GM08714 (cell line): ENCODE measurements around the gene CDKN2C.
"Not testable (repeated sequence)": the region's sequence is repeated elsewhere in the genome, so short reads cannot be mapped to it uniquely, and the experiment has no call there.

ENCODE experiments used
- H3K4me3 ChIP-seq: fragments of 200-500 bp; sonication (Bioruptor generic); 2 replicates; pipeline ENCODE4 v1.5.1; 2014; ENCODE audit warnings: mild to moderate bottlenecking, low read length, inconsistent platforms
- ZNF274 ChIP-seq: IDR thresholded peaks from 2 replicates; pipeline ENCODE4 v1.6.1; 2012; ENCODE audit warnings: mild to moderate bottlenecking, low read depth, low read length

Gene CDKN2C

GRCh38 chr1:50949286-50949982, 20.6 kb upstream of the CDKN2C start:
- H3K4me3 ChIP-seq, result no peak overlapping the region
- TF ChIP-seq ZNF274, result no peak

- TF ChIP-seq ZNF274, result no peak
Observed at GRCh38 chr1:50950396-50950795, 19.6 kb upstream of the CDKN2C start.

GRCh38 chr1:50952566-50952965, 17.5 kb upstream of the CDKN2C start:
- H3K4me3 ChIP-seq, result not testable (repeated sequence)

More at GRCh38 chr1:50950396-50950795, 19.6 kb upstream of the CDKN2C start:
- no peak overlapping the region for H3K4me3 ChIP-seq

DNA sequence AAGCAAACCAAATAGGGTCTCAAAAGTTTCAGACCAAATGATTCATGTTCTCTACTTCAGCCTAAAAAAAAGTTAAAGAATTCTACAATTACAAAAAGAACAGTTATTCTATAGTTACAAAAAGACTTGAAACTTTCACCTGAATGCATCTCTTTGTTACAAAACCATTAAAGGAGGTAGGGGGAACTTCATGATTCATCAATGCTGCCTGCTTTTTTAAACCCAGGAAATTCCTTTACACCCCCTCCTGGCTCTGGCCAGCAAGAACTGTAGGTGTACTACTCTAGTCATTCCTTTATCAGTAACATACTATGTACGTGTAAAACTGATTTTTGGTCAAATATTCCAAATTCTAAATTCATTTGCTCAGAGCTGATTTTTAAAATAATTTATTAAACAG, 14.9 kb upstream of the CDKN2C start:
- no peak overlapping the region for H3K4me3 ChIP-seq
- no peak for TF ChIP-seq ZNF274

GRCh38 chr1:50959303-50959912, 10.6 kb upstream of the CDKN2C start:
- TF ChIP-seq ZNF274, result no peak
- peak overlapping the region; percentile 91 for H3K4me3 ChIP-seq

GRCh38 chr1:50959913-50960844, 9.9 kb upstream of the CDKN2C start, which contains the start of gene FAF1:
Gene FAF1 (minus strand): TSS chr1:50960267. CDS start chr1:50959811, 456 bp downstream.
- H3K4me3 ChIP-seq, result peak within 1 kb of the TSS; percentile 91
- TF ChIP-seq ZNF274, result no peak

GRCh38 chr1:50964863-50965262, 5.2 kb upstream of the CDKN2C start:
- H3K4me3 ChIP-seq, result no peak overlapping the region
- no peak for TF ChIP-seq ZNF274

GRCh38 chr1:50966991-50967390, 3.1 kb upstream of the CDKN2C start:
- no peak overlapping the region for H3K4me3 ChIP-seq
- TF ChIP-seq ZNF274, result no peak

DNA sequence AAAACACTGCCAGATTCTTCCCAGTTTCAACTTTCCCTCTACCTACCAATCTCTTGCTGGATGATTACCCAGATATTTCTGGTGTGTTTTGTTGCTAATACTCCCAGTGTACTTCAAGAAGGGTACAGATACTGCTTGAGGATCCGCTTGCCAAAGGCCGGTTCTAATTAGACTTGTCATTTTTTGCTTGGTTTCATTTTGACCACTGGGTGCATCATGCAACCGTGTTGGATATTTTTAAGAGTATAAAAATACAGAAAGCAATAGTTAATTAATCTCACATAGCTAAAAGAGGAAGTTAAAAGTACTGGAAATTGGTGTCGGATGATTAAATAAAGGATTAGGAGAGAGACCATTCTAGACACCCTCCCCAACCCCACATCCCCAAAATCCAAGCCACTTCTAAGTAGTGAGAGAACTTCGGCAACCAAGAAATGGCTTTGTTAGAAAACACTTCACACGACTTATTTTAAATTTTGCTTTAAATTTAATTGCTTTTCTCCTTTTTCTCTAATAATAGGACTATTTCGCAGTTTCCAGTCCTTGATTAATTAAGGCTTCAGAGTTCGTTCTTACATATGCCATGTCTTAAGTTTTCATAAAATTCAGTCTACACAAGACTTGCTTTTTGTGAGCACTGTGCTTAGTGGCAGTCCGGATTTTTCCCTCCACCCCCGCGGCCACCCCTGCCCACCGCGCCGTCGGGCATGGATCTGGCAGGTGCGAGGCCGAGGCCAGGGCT, 2.5 kb upstream of the CDKN2C start:
- TF ChIP-seq ZNF274, result no peak
- H3K4me3 ChIP-seq, result peak overlapping the region; percentile 93

DNA sequence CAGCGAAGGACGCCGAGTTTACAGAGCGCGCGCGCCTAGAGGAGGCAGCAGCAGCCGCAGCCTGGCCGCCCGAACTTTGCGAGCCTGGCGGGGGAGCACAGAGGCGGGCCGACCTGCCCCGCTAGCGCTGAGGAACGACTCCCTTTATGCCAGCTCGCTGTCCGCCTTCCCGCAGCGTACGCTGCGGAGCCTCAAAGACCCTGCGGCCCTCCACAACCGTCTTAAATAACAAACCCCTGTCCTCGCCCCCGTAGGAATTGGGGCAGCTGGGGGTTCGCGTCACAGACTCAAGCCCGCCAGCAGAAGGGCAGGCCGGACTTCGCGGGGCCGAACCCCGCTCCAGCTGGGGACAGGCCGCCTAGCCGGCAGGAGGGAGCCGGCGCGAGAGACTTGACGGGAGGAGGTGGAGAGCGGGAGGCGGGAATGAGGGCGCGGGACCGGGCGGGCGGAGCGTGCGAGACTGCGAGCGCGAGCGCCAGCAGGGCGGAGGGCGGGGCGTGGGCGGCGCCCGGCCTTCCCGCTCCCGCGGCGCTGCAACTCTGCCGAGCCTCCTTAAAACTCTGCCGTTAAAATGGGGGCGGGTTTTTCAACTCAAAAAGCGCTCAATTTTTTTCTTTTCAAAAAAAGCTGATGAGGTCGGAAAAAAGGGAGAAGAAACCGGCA, 1.8 kb upstream of the CDKN2C start:
- H3K4me3 ChIP-seq, result peak overlapping the region; percentile 93
- no peak for TF ChIP-seq ZNF274

- no peak for TF ChIP-seq ZNF274
- H3K4me3 ChIP-seq, result peak overlapping the region; percentile 93
Observed at GRCh38 chr1:50968821-50969610, 1.0 kb upstream of the CDKN2C start.

DNA sequence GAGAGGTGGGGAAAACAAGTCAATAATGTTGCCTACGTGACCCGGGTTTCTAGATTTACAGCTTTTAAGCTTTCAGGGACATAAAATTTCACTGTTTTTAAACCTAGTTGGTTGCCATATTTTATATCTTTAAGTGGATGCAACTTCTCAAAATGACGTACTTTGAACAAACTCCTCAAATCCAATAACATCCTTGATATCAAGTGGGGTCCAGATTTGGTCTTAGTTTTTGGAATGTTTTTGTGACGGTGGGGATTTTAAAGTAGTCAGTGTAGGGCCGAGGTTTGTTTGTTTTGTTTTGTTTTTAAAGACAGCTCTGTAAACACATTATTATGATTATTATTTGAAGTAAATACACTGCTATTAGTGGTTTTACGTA, 453 bp downstream of the CDKN2C start:
- no peak for TF ChIP-seq ZNF274
- H3K4me3 ChIP-seq, result peak overlapping the region; percentile 93
